NOMO-1 (cell line): ENCODE measurements around the gene ACYP2.

Experiments used
- DNase-seq, 2 experiments: peaks; one replicate each; lab custom pipeline; 2025; ENCODE audit not compliant: unreplicated experiment in 2 of 2; lab: John Stamatoyannopoulos, UW

Gene ACYP2

DNA sequence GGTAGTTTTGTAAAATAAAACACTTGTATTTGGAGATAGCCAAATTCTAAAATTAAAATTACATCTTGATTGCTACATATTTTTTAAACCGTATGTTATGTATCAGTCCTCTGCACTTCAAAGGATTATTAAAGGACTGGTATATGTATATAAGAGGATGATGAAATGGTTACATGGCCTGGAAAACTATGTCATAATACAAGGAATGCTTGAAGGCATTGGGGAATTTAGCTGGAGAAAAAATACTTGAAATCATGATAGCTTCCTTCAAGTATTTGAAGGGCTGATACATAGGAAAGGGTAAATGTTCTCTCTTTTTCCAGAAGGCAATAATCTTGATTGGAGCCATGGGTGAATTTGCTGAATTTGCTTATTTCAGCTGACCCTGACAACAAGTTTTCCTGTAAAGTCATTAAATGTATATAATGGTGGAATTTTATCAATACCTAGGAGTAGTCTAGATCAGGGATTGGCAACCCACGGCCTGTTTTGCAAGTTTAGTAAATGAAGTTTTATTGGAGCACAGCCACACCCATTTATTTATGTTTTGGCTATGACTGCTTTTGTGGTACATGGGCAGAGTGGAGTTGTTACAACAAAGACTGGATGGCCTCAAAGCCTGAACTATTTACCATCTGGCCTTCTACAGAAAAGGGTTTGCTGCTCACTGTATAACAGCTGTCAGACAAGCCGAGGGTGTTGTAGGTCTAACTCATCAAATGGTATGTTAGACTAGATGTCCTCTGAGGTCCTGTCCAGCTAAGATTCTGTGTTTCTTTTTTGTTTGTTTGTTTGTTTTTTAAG is 34.4 kb downstream of the ACYP2 start:
- no peak for DNase-seq

DNA sequence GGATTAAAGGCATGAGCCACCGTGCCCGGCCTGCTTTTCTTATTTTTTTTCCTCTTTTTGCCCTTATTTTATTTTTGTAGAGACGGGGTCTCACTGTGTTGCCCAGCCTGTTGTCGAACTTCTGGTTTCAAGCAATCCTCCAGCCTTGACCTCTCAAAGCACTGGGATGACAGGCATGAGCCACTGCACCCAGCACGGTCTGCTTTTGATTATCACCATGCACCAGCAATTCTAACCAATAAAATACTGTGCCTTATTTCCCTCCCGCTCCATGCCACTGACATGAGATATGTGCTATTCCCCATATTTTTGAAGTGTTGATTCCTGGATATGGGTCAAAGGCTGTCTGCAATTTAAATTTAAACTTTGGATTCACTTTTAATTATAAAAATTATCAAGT is 42.9 kb downstream of the ACYP2 start:
- DNase-seq: no peak

DNA sequence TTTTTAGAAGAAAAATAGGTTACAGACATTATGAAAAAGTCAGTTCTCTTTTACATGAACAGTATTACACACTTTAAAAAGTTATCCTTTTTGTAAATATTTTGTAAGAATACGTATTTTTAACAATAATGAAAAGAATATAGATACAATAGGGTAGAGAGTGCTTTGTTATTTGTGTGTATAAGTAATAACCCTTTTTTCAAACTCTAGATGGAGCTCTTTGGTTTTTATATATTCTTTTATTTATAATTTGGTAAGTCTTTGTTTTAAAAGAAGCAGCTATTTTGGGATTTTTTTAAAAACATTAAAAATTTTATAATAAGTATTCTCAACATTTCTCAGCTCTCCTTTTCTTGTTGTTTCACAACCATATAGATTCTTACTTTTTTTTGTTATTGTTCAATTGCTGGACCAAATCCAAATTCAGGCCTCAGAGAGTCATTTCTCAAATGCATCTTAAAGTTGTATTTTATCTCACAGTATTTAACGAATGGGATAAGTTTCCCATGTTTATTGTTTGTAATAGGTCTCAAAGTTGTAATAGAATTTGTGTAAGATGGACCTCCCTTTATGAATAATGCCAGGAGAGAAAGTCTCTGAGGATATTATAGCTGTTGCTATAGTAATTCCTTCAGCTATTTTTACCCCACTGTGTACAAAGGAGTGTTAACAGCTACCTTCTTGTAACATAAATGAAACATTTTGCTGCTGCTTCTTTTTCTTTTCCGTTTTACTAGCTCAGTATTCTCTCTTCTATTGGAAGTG is 46.4 kb downstream of the ACYP2 start:
- no peak for DNase-seq

DNA sequence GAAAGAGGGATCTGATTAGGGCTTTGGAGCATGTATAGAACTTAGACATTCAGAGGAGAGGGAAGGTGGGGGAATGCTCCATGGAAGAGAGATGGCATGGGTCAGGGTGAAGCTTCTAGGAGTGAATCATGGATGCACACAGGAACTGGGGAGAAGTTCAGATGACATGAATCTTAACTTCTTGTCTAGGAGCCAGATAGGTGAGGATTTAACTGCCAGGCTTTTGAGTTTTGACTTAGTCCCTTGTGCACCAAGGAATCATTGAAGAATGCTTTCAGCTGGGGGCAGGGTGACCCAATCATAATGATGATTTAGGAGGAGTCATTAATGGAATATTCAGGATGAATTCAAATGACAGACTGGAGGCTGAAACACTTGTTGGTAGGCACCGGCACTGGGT is 48.7 kb downstream of the ACYP2 start:
- no peak for DNase-seq

DNA sequence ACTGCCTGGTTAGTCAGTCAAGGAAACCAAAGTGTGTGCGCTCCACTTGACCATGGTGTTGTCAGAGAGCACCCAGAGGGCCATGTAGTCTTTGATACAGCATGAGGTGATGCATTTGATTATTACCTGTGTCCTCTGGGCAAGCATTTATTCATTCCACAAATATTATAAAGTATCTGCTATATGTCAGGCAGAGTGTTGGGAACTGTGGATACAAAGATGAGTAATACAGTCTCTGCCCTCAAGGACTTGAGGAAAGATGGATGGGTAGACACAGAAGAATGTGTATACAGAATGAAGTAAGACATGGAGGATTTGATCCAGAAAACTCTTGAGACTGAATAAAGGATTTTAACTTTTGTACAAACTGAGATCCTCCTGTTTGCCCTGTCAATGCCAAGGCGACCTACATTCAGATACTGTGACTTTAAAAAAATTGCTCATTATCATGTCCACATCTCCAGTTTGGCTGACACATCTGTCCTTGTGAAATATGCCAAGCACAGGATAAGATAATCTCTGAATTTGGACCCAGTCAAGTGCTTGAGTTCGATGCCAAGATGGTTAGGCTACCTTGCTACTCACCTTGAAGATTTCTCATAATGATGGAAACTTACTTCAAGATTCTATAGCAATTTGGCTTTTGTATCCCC is 50.8 kb downstream of the ACYP2 start:
- DNase-seq: no peak

DNA sequence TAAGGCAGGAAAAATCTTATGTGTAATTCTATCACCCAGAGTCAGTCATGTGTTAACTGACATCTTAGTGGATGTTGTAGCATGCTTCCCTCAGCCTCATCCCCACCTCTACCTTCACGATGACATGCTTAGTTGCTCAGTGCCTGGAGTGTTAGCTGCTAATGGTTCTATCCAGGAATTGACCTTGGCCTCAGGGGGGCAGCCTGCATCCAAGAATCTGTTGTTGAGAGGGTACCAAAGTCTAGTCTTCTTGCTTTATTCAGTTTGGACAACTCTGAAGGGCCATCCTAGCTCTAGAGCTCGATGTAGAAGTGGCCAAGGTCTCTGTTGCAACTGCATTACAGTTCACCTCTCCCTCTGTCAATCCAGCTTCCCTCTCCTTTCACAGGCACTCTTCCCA is 61.2 kb downstream of the ACYP2 start:
- DNase-seq: no peak

DNA sequence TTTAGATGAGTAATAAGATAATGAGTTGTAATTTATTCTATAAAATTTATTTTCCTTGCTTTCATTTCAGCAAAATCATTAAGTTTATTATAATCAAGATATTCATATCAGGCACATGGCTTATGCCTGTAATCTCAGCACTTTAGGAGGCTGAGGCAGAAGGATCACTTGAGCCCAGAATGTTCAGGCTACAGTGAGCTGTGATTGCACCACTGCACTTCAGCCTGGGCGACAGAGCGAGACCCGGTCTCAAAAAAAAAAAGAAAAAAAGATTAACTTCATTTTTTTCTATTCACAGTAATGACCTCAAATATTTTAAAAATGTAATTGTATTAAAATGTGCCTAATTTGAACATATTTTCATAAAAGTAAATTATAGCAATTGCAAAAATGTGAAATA is 67.9 kb downstream of the ACYP2 start:
- no peak for DNase-seq

DNA sequence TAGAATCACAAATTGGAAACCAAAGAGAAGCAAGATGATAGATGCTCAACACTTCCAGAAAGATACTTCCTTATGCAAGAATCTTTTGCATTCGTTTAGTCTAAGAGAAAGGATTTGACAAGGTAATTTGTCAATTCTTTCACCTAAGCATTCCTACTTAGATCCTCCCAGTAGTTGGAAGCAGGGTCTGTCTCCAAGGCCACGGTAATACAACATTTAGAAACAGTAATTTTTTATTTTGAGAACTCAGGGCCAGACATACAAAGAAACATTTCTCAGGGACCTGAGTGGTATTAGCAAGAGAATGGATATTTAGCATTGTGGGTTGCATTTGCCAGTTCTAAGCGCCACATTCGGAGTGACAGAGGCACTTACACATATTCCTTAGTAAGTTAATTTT is 68.6 kb downstream of the ACYP2 start:
- DNase-seq: no peak

DNA sequence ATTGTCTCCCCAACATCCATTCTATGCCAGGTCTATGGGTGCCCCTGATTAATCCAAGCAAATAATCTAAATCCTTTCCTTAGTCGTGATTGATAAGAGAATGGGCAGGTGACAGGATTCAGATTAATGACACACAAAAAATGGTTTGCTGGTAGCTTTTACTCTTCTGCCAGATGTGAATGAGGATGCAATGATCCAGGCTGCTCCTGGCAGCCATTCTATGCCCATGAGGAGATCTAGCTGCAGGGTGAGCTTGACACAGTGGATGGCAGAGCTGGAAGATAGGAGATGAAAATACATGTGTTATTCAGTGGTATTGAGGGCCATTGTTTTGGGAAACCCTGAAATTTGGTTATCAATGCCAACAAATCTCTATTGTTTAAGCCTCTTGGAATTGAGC is 69.7 kb downstream of the ACYP2 start:
- DNase-seq: no peak

DNA sequence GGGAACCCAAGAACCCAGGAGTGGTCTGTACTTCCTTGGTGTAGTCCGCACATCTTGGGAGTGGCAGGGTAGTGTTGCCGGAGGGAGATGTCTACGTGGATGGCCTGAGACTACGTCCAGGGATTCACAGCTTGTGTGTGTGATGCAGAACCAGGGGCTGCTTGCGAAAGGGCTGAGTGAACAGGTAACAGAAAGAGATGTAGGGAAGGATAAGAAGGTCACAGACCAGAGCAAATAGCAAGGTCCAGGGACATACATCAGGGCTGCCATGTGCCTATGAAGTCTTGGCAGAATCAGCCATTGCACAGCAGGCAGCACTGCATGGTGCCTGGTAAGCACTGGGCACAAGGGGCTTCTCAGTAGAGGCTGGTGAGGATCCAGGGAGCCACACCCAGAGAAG is 71.9 kb downstream of the ACYP2 start:
- no peak for DNase-seq

DNA sequence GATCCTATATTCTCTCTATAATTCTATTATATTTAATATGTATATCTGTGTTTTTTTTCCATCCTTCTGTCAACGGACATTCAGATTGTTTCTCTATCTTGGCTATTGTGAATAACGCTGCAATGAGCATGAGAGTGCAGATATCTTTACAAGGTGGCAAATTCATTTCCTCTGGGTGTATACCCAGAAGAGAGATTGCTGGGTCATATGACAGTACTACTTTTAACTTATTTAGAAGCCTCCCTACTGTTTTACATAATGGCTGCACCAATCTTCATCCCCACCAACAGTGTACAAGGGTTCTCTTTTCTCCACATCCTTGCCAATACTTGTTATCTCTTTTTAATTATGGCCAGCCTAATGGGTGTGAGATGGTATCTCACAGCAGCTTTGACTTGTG is 74.1 kb downstream of the ACYP2 start:
- DNase-seq: no peak

DNA sequence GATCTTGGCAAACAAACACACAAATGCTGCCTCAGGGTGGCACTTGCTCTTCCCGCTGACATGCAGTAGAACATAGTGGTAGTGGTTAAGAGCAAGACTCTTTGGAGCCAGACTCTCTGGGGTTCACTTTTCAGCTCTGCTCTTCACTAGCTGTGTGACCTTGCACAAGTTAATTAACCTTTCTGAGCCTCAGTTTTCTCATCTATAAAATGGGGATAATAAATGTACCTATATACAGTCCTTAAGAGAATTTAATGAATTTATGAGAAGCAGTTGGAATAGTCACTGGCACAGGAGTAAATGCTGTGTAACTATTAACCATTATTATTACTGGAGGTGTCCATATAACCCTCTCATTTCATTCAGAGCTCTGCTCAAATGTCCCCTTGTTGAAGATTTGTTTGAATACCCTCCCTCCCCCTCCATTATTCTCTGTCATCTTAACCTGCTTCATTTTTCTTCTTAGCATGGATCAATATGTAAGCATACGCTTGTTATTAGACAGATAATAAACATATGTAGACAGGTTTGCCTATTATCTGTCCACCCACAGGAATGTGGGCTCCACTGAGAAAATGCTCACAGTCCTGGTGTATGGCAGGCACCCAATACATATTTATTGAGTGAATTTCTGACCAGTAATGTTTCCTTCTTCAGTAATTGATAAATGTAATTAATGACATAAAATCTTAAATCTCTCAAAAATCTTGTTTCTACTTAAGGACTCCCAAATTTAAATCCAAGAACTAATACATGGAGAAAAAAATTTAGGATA is 76.1 kb downstream of the ACYP2 start:
- DNase-seq: no peak

DNA sequence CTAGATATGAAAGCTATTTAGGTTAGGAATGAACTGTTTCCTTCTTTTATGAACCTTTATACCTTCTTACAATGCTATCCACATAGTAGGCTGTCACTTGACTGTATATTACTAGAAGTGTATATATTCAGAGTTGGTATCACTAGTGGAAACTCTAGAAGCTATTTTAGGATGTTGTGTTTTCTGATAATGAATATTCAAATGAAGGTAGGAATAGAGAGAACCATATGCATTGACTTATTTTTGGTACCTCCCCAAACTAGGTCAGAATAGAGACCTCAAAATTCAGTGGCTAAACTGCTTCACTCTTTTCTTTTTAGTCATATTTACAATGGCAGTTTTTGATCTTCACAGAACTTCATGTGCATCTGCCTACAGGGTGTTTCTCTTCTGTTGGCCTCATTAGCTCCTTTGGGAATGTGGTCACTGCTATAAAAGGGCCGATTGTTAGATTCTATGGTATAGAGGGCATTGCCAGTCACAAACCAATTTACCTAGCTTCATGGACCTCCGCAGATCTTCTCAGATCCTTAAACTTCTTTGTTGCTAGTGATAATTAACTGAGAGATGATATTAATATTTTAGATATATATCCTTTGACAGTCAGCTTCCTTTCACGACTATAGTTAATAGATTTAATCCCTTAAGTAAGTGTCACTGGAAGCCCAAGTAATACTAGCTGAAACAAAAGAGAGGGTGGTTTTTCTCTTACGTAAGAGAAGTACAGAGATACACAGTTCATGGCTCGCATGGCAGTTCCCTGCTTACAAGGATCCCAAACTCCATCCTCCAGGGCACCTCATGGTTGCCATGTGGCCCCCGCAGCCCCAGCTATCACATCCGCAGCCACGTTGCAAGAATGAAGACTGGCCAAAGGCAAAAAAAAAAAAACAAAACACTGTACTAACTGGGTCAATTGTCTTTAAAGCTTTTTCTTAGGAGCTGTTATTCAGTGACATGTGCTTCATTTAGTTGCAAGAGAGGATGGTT is 79.6 kb downstream of the ACYP2 start:
- DNase-seq: no peak

DNA sequence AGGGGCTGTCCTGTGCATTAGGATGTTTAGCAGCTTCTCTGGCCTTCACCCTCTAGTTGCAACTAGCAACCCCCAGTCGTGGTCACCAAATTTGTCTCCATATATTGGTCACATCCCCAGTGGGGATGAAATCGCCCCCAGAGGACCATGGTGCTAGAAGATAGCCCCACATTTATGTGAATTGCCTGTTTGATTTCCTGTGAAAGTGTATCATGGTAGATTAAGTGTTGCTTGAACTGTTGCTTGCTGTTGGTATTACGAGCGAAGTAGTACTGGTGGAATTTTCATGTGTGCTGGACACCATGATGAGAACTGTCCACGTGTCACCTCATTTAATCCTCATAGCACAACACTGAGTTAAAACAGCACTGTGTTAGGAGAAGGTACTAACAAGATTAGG is 81.2 kb downstream of the ACYP2 start:
- DNase-seq: no peak

DNA sequence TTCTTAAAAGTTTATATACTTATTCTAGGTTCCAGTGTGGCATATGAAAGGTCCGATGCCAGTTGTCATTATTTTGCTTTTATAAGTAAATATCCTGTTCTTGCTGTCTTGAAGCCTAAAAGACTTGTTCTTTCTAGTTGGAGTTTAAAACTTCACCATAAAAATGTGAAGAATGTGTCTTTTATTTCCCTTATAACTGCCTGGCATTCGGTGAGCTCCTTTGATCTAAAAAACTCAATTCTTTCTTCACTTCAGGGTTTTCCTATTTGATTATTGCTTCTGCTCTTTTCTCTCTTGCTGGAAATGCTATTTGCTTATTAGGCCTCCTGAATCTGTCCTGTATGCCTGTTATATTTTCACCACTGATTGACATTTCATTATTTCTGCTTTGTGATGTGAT is 89.1 kb downstream of the ACYP2 start:
- no peak for DNase-seq

DNA sequence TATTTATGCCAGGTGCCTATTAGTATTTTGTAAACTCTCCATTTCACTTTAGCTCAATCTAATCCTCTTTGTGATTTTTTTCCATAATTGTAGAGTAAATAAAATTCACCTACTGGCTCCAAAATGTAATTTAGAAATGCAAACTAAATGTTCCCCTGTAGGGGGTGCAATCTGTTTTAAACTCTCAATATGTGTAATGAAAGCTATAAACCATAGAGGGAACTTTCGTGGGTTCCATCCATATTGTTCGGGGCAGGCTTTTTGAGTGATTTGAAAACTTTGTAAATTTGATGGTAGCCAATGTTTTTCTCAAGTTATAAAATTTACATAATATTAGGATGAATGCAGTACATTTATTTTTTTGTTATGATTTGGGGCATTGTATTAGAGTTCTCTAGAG is 91.2 kb downstream of the ACYP2 start:
- no peak for DNase-seq

DNA sequence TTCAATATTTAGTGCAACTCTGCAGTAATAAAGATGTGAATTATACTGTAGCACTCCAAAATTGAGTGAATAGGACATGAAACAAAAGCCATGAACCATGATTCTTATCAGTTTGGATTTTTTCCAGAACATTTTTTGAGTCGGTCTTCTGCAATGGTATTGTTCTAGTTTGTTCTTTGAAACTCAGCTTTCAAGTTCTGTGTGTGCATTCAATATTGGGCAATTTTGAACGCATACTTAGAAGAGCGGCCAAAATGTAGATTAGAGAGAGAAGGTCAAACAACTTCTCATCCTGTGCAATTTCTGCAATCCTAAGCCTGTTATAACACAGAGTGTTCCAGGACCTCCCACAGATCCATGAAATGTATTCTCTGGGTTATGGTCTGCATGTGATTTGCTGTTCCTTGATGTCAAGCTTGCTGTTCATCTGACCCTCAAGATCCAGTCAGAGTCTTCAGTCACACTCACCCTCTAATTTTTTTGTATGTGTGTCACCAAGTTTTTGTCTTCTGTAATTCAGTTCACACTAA is 92.3 kb downstream of the ACYP2 start:
- no peak for DNase-seq

DNA sequence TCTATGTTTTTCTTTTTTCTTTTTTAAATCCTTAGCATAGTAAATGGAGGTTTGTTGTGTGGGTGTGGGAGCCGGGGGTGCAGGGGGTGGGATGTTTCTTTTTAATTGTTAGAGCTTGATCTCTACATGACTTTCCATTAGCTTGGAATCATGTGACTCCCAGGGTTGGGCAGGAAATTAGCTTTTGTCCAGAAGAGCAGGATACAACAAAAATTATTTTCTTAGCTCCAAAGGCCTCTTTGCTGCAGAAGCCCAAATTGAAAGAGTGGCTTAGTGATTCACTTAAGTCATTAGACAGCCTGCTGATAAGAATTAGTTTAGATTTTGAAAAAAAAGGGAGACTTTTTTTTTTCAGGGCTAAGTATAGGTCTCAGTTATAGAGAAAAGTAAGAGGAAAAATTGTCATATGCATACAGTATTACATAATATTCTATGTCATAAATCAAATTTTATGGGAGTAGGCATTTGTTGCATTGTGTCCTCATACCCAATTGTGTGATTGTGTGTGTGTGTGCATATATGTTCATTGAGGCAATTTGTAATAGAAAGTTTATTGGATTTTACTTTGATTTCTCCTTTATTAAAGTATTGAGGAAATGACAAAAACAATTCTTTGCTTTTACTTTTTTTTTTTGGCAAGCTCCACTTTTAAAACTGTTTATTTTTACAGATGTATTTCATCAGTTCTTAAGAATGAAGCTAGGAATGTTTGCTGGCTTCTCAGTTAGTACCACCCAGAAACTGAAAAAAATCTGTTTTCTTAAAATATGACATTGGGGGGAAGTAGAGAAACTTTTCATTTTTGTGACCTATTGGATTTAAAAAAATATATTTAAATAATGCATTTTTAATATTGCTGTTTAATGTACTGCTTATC is 93.2 kb downstream of the ACYP2 start:
- DNase-seq: no peak

DNA sequence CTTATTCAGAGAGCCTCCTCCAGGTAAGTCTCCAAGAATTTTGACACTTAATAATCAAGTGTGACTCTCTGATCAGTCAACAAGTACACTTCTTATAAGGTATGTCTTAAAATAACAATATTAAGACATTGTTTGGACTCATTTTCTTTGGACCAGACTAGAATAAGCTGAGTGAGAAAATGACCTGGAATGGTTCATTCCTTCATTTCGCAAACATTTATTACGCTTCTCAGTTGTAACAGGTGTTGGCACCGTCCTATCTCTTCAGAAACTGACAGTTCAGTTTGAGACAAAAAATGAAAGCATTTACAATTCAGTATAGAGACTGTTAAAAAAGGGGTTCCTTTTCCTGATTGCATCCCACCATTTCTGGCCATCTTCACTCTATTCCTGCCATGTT is 94.0 kb downstream of the ACYP2 start:
- no peak for DNase-seq
